ENCODE measurements around the gene KIF26B.
"Not testable (repeated sequence)": the region's sequence is repeated elsewhere in the genome, so short reads cannot be mapped to it uniquely, and the experiment has no call there.

The KIF26B gene

GRCh38 chr1:245154429-245155271, at the start of gene KIF26B:
Gene KIF26B, plus strand, starts transcription at chr1:245154985. Its CDS starts 440 bp downstream, at chr1:245155425.
- DNase-seq: no peak

DNA sequence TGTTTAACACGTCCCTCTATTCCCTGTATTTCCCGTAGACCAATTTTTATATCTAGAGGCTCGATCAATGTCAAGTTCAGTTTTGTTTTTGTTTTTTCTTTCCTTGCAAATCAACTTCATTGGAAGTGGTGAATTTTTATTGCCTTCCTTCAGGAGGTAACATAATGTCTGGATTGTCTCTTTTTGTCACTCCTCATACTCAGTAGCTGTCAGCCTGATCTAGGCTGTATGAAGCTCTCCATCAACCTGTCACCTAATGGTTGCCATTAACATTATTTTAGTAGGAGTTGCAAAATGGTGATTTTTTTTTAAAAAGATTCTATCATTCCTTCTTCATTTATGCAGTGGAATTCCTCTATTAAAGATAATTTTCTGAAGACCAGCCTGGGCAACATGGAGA, 49.7 kb upstream of the KIF26B start:
- no peak for DNase-seq

GRCh38 chr1:245105815-245106410, 48.9 kb upstream of the KIF26B start:
- DNase-seq: no peak

DNA sequence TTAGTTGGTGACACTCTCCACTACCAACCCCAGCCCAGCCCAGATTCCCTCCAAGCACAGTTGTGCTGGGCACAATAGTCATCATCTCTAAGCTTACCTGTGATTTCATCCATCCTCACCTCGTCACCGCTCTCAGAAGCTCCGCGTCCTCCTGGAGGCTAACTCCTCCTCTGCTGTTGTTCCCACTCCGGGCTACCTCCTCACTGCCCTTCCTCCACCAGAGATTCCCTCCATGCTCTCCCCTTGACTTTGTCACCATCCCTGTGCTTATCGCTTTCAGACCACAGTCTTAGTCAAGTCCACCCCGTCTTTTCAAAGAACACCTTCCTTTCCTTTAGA, 47.0 kb upstream of the KIF26B start:
- no peak for DNase-seq

- no peak for DNase-seq
These were observed 46.5 kb upstream of the KIF26B start for GRCh38 chr1:245108246-245108645.

DNA sequence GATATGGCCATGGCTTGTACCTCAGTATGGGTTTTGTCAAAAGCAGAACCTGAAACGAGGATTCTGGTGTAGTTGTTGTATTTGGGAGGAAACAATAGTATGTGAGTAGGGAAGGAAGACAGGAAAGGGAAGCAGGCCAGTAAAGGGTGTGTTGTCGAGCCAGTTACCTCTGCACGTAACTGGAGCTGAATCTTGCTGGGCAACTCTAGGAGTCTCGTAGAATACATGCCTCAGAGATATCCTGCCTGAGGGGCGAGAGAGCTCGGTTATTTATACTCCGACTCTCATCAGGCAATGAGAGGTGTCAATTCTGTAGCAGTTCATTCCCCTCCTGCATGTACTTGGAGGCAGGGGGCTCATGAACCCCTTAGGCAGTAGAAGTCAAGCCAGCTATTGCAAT, 45.9 kb upstream of the KIF26B start:
- no peak for DNase-seq

DNA sequence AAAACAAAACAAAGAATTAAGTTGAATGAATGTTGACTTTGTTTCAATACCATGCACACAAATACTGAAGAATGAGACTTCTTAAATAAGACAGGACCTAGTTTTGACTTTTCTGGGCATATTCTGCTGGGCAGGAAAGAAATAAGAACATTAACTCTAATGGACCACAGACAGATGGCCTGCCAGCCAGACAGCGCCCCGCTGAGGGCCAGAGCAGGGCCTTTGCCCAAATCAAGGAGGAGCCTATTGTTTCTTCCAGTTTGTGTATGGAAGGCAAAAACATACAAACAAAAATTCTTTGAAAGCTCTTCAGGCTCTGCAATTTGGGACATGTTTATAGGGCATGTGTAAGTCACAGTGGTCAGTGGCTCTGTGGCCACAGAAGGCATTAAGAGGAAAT, 44.4 kb upstream of the KIF26B start:
- no peak for DNase-seq

DNA sequence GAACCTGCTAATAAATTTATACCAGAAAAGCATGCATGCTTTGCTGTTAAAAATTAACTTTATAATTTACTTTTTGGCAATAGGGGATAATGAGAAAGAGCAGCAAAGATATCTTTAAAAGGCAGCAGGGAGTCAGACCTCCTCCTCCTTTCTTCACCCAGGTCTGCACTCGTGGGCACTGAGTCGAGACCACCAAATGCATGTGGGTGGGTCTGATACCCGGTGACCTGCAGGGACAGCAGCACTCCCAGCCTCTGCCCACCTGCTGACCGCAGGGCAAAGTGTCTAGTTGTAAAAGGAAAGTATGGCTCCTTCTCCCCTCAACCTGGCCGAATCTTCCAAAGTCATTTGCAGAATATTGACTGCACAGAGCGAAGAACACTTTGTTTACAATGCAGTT, 43.7 kb upstream of the KIF26B start:
- DNase-seq: no peak

DNA sequence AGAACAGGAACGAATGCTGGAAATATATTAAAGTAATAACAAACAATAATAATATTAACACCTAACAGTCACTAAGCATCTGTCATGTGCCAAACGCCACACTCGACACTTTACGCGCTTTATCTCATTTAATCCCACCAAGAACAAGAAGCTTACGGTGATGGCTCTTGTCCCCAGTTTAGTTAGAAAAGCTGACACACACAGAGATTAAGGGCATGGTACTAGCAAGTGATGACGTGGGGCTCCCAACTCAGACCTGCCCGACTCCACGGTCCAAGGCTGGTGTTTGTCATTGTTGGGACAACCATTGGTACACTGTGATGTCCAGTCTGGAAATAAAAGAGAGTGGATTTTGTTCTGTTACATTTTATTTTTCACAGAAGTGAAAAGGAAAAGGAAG, 41.1 kb upstream of the KIF26B start:
- no peak for DNase-seq

- DNase-seq: no peak
These were observed 38.7 kb upstream of the KIF26B start for GRCh38 chr1:245116131-245116530.

GRCh38 chr1:245116751-245117150, 38.0 kb upstream of the KIF26B start:
- no peak for DNase-seq

- no peak for DNase-seq
These were observed 36.7 kb upstream of the KIF26B start for GRCh38 chr1:245118066-245118465.

DNA sequence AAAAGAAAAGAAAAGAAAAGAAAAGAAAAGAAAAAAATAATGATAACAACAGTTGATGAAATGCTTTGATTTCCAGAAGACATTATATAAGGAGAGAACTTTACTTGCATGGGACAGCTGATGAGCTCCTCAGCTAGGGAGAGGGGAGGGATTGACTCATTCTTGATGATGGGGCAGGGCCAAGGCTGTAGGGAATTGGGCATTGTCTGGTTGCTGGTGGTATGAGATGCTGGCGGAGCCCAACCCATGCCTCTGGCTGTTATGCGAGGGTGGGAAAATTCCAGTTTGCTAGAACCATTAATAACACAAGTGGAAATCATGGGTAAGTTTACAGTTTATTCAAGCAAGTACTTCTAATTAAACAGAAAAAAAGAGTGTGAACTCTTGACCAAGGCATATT, 36.0 kb upstream of the KIF26B start:
- DNase-seq: no peak

GRCh38 chr1:245121523-245121922, 33.3 kb upstream of the KIF26B start:
- DNase-seq: no peak

GRCh38 chr1:245124241-245124640, 30.5 kb upstream of the KIF26B start:
- no peak for DNase-seq

DNA sequence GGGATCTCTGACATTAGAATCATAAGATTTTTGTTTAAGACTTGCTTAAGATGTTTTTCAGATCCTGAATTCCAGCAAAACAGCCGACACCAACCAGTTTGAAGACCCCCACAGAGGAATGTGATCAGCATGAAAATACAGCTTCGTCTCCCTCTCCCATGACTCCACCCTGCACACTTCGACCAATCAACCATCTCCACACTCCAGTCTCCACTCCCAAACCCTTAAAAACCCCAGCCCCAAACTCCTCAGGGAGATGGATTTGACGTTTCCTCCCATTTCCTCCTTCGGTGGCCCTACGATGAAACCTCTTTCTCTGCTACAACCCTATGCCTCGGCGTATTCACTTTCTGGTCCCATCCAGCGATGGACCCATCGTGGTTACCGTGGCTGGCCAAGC, 30.1 kb upstream of the KIF26B start:
- DNase-seq: no peak

DNA sequence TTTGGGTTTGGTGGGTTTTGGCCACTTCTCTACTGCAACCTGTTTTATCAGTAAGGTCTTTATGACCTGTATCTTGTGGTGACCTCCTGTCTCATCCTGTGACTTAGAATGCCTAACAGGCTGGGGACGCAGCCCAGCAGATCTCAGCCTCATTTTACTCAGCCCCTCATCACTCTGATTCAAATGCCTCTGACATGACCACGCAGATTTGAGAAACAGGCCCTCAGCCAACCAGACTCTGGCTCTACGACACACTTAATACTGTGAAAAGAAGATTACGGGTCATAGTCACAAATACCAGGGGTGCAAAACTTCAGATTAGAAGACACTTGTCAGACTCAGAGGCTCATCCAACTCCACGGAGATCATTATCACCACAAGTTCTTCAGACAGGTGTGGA, 28.3 kb upstream of the KIF26B start:
- no peak for DNase-seq

GRCh38 chr1:245128381-245129101, 26.2 kb upstream of the KIF26B start:
- DNase-seq: no peak

DNA sequence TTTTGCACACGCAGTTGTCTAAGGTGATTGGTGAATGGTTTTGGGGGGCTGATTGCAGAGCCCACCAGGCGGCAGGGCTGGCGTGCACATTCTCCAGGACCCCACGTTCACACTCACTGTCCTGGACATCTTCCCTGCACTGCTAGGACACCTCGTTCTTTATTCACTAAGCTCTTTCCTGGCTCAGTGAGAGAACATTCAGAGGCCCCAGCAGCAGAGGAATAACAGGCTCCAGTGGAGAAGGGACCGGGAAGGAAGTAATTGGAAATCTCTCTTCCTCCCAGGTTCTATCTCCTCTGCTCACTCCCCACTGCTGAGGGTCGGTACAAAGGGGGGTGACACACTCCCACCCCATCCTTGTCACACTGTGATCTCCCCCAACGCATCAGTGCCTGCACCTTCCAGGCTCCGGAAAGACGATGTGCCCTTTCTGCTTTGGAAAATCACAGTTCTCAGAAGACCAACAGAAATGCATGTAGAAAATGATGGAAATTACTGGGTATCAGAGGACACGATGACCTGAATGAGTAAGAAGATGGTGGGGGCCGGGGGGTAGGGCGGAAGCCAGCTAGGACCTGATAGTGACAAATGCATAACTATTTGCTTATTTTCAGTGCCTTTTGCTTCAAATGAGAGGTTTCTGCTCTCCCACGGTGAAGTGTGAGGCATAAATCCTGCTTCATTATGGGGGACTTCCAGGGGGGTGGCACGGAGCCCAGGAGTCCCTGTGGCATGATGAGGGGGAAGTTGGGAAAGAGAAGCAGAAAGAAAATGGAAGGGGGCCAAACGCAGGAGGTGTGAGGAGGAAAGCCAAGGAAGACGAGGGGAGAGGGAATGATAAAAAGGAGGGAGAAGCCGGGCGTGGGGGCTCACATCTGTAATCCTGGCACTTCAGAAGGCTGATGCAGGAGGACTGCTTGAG, 25.2 kb upstream of the KIF26B start:
- DNase-seq: no peak

DNA sequence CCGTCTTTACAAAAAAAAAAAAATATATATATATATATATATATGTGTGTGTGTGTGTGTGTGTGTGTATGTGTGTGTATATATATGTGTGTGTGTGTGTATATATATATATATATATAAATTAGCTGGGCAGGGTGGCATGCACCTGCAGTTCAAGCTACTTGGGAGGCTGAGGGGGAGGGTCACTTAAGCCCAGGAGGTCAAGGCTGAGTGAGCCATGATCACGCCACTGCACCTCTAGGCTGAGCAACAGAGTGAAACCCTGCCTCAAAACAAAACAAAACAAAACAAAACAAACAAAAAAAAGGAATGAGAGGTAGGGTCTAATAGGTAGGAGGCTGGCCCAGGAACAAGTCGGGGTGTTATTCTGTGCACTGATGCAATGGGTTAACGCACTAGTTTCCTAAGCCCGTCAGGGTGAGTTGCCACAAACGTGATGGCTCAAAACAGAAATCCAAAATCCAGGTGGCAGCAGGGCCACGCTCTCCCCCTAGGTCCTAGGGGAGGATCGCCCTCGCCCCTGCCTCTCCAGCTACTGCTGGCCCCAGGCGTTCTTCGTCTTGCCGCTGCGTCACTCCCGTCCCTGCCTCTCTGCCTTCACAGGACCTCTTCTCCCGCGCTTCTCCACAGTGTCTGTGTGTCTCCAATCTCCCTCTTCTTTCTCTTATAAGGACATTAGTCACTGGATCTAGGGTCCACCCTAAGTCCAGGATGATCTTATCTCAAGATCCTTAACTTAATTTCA, 24.3 kb upstream of the KIF26B start:
- DNase-seq: not testable (repeated sequence)

DNA sequence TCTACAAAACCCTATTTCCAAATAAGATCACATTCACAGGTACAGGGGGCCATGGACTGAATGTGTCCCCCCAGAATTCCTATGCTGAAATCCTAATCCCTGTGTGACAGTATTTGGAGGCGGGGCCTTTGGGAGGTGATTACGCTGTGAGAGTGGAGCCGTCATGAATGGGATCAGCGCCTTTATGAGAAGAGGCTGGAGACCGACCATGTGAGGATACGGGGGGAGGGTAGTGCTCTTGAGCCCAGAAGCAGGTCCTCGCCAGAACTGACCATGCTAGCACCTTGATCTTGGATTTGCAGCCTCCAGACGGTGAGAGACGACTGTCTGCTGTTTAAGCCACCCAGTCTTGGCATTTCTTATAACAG, 23.8 kb upstream of the KIF26B start:
- no peak for DNase-seq

DNA sequence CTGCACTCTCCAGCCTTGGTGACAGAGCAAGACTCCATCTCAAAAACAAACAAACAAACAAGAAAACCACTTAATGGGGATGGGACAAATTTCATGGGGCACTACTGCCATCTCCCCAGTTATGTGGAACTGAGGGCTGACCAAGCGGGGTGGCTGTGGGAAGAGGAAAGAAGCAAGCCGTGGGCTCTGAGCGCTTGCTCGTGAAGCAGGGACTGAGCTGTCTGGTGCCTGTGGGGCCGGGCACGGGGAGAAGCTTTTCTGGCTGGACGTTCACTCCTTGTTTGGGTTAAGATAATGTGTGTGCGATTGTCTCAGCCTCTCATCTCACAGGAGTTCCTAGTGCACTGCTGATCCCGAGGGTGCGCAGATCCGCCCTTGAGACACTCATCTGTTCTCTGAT, 22.0 kb upstream of the KIF26B start:
- no peak for DNase-seq
